GM12892 (cell line): ENCODE results near the gene WDR6. TPM values are rescaled to one million over a fixed set of nuclear protein-coding genes. Genes with fewer than 3 reads are reported as not detected.
A peak's percentile ranks its signal among the peaks of the same experiment; 100 is the strongest.

Experiments used
- DNase-seq: peaks from one replicate; pipeline ENCODE4 v3.0.0; 2011; ENCODE audit not compliant: insufficient read length
- FAIRE-seq: peaks from 2 replicates; lab custom pipeline; 2011; peaks lifted over from hg19 to GRCh38; lab: Jason Lieb, UNC
- POLR2A ChIP-seq: IDR thresholded peaks from 2 replicates; pipeline ENCODE4 v1.6.1; 2011; ENCODE audit warnings: low read depth, low read length, control low read depth
- POLR2AphosphoS5 ChIP-seq: IDR thresholded peaks from 2 replicates; pipeline ENCODE4 v1.6.1; 2011; ENCODE audit warnings: low read depth, low read length, control low read depth
- TAF1 ChIP-seq: IDR thresholded peaks from 2 replicates; pipeline ENCODE4 v1.6.1; 2011; ENCODE audit warnings: low read depth, mild to moderate bottlenecking, control low read depth, low read length, borderline replicate concordance
- polyA plus RNA-seq: library from polyadenylated mRNA; unstranded; fragments of >200 nt; gene quantifications from one replicate; pipeline ENCODE4 v1.2.1, GENCODE V29; 2012; ENCODE audit warnings: missing spikeins, inconsistent platforms; ENCODE audit not compliant: missing spikeins

The WDR6 gene
- 124 TPM for polyA plus RNA-seq

- peak; percentile 99 for DNase-seq
- peak; percentile 97 for FAIRE-seq
- peak; percentile 97 for TF ChIP-seq POLR2A
- TF ChIP-seq TAF1, result peak; percentile 51; the same call in 1 of the 2 replicates
- TF ChIP-seq POLR2AphosphoS5, result peak; percentile 98
These were observed at the start of gene WDR6 for GRCh38 chr3:49007068-49007770. TSS of gene WDR6 (plus strand) at chr3:49007391. CDS start at chr3:49007432, 41 bp downstream.

GRCh38 chr3:48960841-48961413, 46.3 kb upstream of the WDR6 start:
- FAIRE-seq (no peak), DNase-seq (no peak)

GRCh38 chr3:48962340-48962739, 44.9 kb upstream of the WDR6 start:
- no peak for TF ChIP-seq POLR2AphosphoS5
- no peak for TF ChIP-seq TAF1
- no peak for TF ChIP-seq POLR2A
- FAIRE-seq, result no peak

More at GRCh38 chr3:48960841-48961413, 46.3 kb upstream of the WDR6 start:
- TF ChIP-seq TAF1, result no peak
- no peak for TF ChIP-seq POLR2A
- TF ChIP-seq POLR2AphosphoS5, result no peak

GRCh38 chr3:48962939-48963338, 44.3 kb upstream of the WDR6 start:
- no peak for DNase-seq
- no peak for FAIRE-seq
- TF ChIP-seq POLR2A (no peak), POLR2AphosphoS5 (no peak), TAF1 (no peak)

More at GRCh38 chr3:48962340-48962739, 44.9 kb upstream of the WDR6 start:
- DNase-seq, result no peak

GRCh38 chr3:48963591-48963990, 43.6 kb upstream of the WDR6 start:
- no peak for TF ChIP-seq TAF1
- TF ChIP-seq POLR2AphosphoS5, result no peak
- TF ChIP-seq POLR2A, result no peak
- FAIRE-seq (no peak), DNase-seq (no peak)

- no peak for FAIRE-seq
- TF ChIP-seq TAF1 (no peak), POLR2AphosphoS5 (no peak), POLR2A (no peak)
- DNase-seq, result no peak
These were observed 40.8 kb upstream of the WDR6 start for GRCh38 chr3:48966367-48966766.

GRCh38 chr3:48966876-48967361, 40.3 kb upstream of the WDR6 start:
- FAIRE-seq (no peak), DNase-seq (no peak)
- TF ChIP-seq POLR2A (no peak), POLR2AphosphoS5 (no peak), TAF1 (no peak)

- no peak for FAIRE-seq
- TF ChIP-seq TAF1 (no peak), POLR2AphosphoS5 (no peak), POLR2A (no peak)
- DNase-seq, result no peak
These were observed 36.6 kb upstream of the WDR6 start for GRCh38 chr3:48970586-48970985.

- no peak for DNase-seq
- TF ChIP-seq TAF1, result no peak
- TF ChIP-seq POLR2A, result no peak
- no peak for TF ChIP-seq POLR2AphosphoS5
- no peak for FAIRE-seq
These were observed 32.9 kb upstream of the WDR6 start for GRCh38 chr3:48974076-48974864.

GRCh38 chr3:48979451-48979850, 27.7 kb upstream of the WDR6 start:
- DNase-seq, result no peak

GRCh38 chr3:48980295-48980694, 26.9 kb upstream of the WDR6 start:
- DNase-seq (no peak), FAIRE-seq (no peak)
- TF ChIP-seq POLR2AphosphoS5, result no peak
- TF ChIP-seq TAF1, result no peak
- no peak for TF ChIP-seq POLR2A

More at GRCh38 chr3:48979451-48979850, 27.7 kb upstream of the WDR6 start:
- no peak for FAIRE-seq
- TF ChIP-seq TAF1 (no peak), POLR2AphosphoS5 (no peak), POLR2A (no peak)

GRCh38 chr3:48982016-48982415, 25.2 kb upstream of the WDR6 start:
- no peak for TF ChIP-seq TAF1
- no peak for TF ChIP-seq POLR2A
- no peak for TF ChIP-seq POLR2AphosphoS5
- DNase-seq (no peak), FAIRE-seq (no peak)

GRCh38 chr3:48982686-48983085, 24.5 kb upstream of the WDR6 start:
- TF ChIP-seq POLR2A (no peak), POLR2AphosphoS5 (no peak), TAF1 (no peak)
- FAIRE-seq (no peak), DNase-seq (no peak)
